H1 (cell line): Measurements from ENCODE around the gene KDM1A. TPM values are rescaled to one million over a fixed set of nuclear protein-coding genes. Genes with fewer than 3 reads are reported as not detected.

Experiments
- CHD2 ChIP-seq: IDR thresholded peaks from 2 replicates; pipeline ENCODE4 v1.6.1; 2012; ENCODE audit warnings: low read length, improper control_type of control experiment
- CHD7 ChIP-seq: fragments of 300-600 bp; sonication (generic); IDR thresholded peaks from 2 replicates; pipeline ENCODE4 v1.7.1; 2012; ENCODE audit warnings: low read length, moderate library complexity, mild to moderate bottlenecking, inconsistent platforms; ENCODE audit not compliant: insufficient replicate concordance
- E2F6 ChIP-seq: IDR thresholded peaks from 2 replicates; pipeline ENCODE4 v1.6.1; 2012; ENCODE audit warnings: inconsistent platforms
- EP300 ChIP-seq, 2 experiments: IDR thresholded peaks; 1 replicate in 1 of 2; 2 replicates in 1 of 2; pipeline ENCODE4 v1.6.1; 2011 to 2012; ENCODE audit warnings: low read depth in 2 of 2, low read length in 2 of 2, mild to moderate bottlenecking in 2 of 2, borderline replicate concordance in 1 of 2, inconsistent platforms in 1 of 2, moderate library complexity in 1 of 2
- polyA plus RNA-seq, 7 experiments: library from polyadenylated mRNA; depleted of rRNA in 3 of 7; stranded (reverse) in 5 of 7; unstranded in 2 of 7; fragments of >200 nt in 5 of 7; fragments of 200-250 nt in 2 of 7; gene quantifications; 1 replicate in 5 of 7; 2 replicates in 1 of 7; 4 replicates in 1 of 7; pipeline versions ENCODE4 v1.2.1 to v1.2.3, GENCODE V29; 2011 to 2013; ENCODE audit warnings: missing spikeins in 2 of 7, mixed read lengths in 2 of 7
- total RNA-seq: library from RNA; stranded (reverse); fragmentation: NEBNext Ultra II Directional; extraction: Animal tissue kit (Norgen Biotek cat#: 25700); gene quantifications from 2 replicates; pipeline ENCODE4 v1.2.1, GENCODE V29; 2021

Gene KDM1A
- total and polyA plus RNA-seq, 2 of the 8 experiments (the other 6 are each of a cell fraction or from before 2014, with no cell fraction given): 216 to 275 TPM

GRCh38 chr1:23118407-23118806, 99.1 kb downstream of the KDM1A start (continued):
- TF ChIP-seq CHD7 (no peak), E2F6 (no peak), CHD2 (no peak), EP300 (IDR thresholded peaks at IDR 0.05; ENCODE audit: borderline replicate concordance in 1 of 2, low read depth in 2 of 2, low read length in 2 of 2) (no peak)
